ENCODE measurements around the gene TMEM116.

DNA sequence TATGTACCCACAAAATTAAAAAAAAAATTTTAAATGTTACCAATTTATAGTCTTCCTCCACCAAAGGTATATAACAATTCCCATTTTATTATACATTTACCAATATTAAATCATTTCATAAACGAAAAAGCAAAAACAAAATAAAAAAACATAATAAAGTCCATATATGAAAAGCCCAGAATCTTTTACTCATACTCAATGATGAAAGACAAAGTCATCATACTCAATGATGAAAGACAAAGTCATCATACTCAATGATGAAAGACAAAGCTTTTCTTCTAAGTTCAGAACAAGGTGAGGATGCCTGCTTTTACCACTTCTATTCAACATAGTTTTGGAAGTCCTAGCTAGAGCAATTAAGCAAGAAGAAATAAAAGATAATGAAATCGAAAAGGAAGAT, 28.1 kb downstream of the TMEM116 start:
- no peak for TF ChIP-seq POLR2A (IDR thresholded peaks at IDR 0.05)
- TF ChIP-seq, protein P1, sequence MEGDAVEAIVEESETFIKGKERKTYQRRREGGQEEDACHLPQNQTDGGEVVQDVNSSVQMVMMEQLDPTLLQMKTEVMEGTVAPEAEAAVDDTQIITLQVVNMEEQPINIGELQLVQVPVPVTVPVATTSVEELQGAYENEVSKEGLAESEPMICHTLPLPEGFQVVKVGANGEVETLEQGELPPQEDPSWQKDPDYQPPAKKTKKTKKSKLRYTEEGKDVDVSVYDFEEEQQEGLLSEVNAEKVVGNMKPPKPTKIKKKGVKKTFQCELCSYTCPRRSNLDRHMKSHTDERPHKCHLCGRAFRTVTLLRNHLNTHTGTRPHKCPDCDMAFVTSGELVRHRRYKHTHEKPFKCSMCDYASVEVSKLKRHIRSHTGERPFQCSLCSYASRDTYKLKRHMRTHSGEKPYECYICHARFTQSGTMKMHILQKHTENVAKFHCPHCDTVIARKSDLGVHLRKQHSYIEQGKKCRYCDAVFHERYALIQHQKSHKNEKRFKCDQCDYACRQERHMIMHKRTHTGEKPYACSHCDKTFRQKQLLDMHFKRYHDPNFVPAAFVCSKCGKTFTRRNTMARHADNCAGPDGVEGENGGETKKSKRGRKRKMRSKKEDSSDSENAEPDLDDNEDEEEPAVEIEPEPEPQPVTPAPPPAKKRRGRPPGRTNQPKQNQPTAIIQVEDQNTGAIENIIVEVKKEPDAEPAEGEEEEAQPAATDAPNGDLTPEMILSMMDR (IDR thresholded peaks at IDR 0.05): no peak
